ENCODE data around the gene CYP3A7.

- TF ChIP-seq CTCF (IDR thresholded peaks at IDR 0.05), result no peak
- no peak for TF ChIP-seq POLR2A (IDR thresholded peaks at IDR 0.05)
- no peak for TF ChIP-seq EP300 (IDR thresholded peaks at IDR 0.05)
Measured at GRCh38 chr7:99764478-99764877, 29.5 kb upstream of the CYP3A7 start.
